Mesothelial cell of epicardium (in vitro differentiated cells): Measurements from ENCODE around the gene EIF2S2. TPM values are rescaled to one million over a fixed set of nuclear protein-coding genes. Genes with fewer than 3 reads are reported as not detected.

Source experiments
- DNase-seq, 2 experiments: peaks; one replicate each; pipeline ENCODE4 v3.0.0; 2021; ENCODE audit warnings: low spot score in 2 of 2; ENCODE audit not compliant: unreplicated experiment in 2 of 2
- H3K27ac Mint-ChIP-seq: 2 replicates; pipeline ENCODE4 v1.8.0; 2021; ENCODE audit warnings: mixed read lengths
- H3K27me3 Mint-ChIP-seq: 2 replicates; pipeline ENCODE4 v1.8.0; 2021; ENCODE audit warnings: low read depth, mixed read lengths
- H3K36me3 Mint-ChIP-seq: 2 replicates; pipeline ENCODE4 v1.8.0; 2021; ENCODE audit warnings: mixed read lengths
- H3K4me1 Mint-ChIP-seq: 2 replicates; pipeline ENCODE4 v1.8.0; 2021; ENCODE audit warnings: mixed read lengths
- H3K4me3 Mint-ChIP-seq: 2 replicates; pipeline ENCODE4 v1.8.0; 2021; ENCODE audit warnings: mild to moderate bottlenecking, moderate library complexity, mixed read lengths
- H3K9me3 Mint-ChIP-seq: 2 replicates; pipeline ENCODE4 v1.8.0; 2021; ENCODE audit warnings: mixed read lengths
- total RNA-seq: library from RNA; stranded (reverse); gene quantifications from 3 replicates; pipeline ENCODE4 v1.2.1, GENCODE V29; 2021
- TF ChIP-seq, protein P1 (sequence below): fragments of 200-600 bp; sonication (generic); IDR thresholded peaks from one replicate; pipeline ENCODE4 v1.5.0; 2021; ENCODE audit warnings: antibody characterized with exemption; ENCODE audit not compliant: unreplicated experiment

Gene EIF2S2
- total RNA-seq, 1 donor from 2014 or later, result 45.5 TPM

DNA sequence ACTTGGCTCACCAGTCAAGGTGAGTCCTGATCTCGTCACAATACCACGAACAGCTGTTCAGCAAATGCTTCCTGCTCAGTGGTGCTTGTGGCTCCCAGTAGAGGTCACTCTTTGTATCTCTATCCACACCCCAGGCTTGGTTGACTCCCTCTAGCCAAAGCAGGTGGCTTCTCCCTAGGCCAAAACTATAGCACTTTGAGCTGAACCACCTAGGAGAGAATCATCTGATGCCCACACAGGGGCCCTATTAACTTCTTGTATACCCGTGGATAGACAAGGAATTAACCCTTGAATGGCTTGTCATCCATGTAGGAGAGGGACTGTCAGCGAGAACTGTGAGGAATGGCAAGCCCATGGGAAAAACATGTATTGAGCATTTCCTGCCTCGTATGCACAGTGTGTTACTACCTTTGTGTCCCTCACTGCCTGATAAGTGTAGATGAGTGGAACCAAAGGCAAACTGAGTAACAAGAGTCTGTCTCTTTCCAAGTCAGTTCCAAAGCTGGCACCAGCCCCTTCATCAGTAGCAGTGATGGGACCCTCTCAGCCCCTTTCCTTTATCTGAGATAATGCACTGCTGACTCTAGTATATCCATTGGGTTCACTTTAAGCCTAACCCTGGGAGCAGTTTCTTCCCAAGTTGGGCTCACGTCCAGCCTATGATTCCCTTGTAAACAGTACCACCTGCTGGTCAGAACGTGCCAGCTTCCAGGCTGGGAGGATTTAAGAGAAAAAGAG is 42.5 kb downstream of the EIF2S2 start:
- Mint-ChIP-seq H3K4me1 (peaks cover 5% of the 10 kb centered on the region), H3K36me3 (peaks cover 3% of the 10 kb centered on the region), H3K27me3 (no peaks in the 10 kb centered on the region), H3K4me3 (no peak overlapping the region), H3K9me3 (no peaks in the 10 kb centered on the region), H3K27ac (no peak overlapping the region)
- TF ChIP-seq, protein P1, sequence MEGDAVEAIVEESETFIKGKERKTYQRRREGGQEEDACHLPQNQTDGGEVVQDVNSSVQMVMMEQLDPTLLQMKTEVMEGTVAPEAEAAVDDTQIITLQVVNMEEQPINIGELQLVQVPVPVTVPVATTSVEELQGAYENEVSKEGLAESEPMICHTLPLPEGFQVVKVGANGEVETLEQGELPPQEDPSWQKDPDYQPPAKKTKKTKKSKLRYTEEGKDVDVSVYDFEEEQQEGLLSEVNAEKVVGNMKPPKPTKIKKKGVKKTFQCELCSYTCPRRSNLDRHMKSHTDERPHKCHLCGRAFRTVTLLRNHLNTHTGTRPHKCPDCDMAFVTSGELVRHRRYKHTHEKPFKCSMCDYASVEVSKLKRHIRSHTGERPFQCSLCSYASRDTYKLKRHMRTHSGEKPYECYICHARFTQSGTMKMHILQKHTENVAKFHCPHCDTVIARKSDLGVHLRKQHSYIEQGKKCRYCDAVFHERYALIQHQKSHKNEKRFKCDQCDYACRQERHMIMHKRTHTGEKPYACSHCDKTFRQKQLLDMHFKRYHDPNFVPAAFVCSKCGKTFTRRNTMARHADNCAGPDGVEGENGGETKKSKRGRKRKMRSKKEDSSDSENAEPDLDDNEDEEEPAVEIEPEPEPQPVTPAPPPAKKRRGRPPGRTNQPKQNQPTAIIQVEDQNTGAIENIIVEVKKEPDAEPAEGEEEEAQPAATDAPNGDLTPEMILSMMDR, result peak; percentile 73
- peak; percentile 38 to 82 for DNase-seq

DNA sequence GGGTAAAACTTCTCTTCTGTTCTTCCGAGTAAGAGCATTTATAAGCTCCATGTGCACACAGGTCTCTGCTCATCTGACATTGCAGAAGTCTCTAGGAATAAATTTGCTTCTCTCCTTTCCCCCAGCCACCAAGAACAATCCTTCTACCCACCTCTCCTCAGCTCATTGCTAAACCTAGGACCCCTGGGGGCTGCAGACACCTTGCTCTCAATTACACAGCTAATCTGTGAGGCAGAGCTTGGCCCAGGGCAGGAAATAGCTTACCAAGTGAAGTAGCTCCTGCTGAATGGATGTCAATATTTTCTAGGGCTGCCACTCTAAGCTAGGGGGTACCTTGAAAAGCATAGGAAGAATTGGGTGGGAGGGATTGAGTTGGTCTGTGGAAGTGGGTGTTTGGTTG is 44.0 kb downstream of the EIF2S2 start:
- DNase-seq, result no peak
- TF ChIP-seq, protein P1, result no peak
- peaks cover 5% of the 10 kb centered on the region for H3K4me1 Mint-ChIP-seq
- no peak overlapping the region for H3K27ac Mint-ChIP-seq
- no peaks in the 10 kb centered on the region for H3K9me3 Mint-ChIP-seq
- H3K4me3 Mint-ChIP-seq, result no peak overlapping the region
- H3K27me3 Mint-ChIP-seq, result no peaks in the 10 kb centered on the region
- H3K36me3 Mint-ChIP-seq, result peaks cover 3% of the 10 kb centered on the region

DNA sequence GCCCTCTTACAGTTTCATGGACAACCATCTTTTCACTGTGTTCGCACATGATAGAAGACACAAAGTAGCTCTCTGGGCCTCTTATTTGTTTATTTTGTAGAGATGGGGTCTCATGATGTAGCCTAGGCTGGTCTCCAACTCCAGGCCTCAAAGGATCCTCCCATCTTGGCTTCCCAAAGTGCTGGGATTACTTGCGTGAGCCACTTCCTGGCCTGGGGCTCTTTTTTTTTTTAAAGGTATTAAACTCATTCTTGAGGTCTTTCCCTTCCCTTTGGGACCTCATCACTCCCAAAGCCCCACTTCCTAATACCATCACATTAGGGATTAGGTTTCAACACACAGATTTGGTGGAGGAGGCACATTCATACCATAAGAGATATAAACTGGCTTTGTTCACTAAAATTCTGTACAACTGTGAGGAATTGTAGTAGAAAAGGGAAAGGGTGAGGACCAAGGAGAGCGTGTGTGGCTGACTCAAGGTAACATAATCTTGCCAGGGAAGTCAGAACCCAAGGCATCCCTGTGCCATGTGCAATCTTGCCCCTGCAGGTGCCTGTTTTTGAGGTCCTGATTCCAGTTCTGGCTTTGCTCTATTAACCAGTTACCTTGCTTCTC is 45.5 kb downstream of the EIF2S2 start:
- Mint-ChIP-seq H3K9me3 (no peaks in the 10 kb centered on the region), H3K27ac (no peak overlapping the region), H3K4me3 (no peak overlapping the region), H3K27me3 (no peaks in the 10 kb centered on the region), H3K36me3 (peaks cover 3% of the 10 kb centered on the region), H3K4me1 (peaks cover 7% of the 10 kb centered on the region)
- no peak for DNase-seq
- TF ChIP-seq, protein P1, result no peak

DNA sequence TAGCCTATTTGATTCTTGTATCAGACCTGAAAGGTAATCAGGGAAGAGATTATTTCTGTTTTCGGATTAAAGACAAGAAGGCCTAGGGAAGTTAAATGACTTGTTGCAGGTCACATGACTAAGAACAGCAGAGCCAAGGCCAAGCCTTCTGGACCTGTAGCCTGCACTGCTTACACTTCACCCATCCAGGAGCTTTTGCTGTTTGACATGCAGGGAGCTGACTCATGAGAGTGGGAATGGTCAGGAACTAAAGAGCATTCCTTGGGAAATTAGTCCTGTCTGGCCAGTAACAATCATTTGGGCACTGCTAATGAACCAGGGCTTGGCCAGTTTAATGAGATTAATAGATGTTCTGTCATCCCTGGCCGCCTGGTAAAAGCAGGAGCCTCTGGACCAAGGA is 46.8 kb downstream of the EIF2S2 start:
- DNase-seq, result no peak
- no peak overlapping the region for H3K4me3 Mint-ChIP-seq
- H3K9me3 Mint-ChIP-seq, result no peaks in the 10 kb centered on the region
- H3K36me3 Mint-ChIP-seq, result peaks cover 3% of the 10 kb centered on the region
- no peak overlapping the region for H3K27ac Mint-ChIP-seq
- TF ChIP-seq, protein P1, result no peak
- peaks cover 17% of the 10 kb centered on the region for H3K4me1 Mint-ChIP-seq
- no peaks in the 10 kb centered on the region for H3K27me3 Mint-ChIP-seq

DNA sequence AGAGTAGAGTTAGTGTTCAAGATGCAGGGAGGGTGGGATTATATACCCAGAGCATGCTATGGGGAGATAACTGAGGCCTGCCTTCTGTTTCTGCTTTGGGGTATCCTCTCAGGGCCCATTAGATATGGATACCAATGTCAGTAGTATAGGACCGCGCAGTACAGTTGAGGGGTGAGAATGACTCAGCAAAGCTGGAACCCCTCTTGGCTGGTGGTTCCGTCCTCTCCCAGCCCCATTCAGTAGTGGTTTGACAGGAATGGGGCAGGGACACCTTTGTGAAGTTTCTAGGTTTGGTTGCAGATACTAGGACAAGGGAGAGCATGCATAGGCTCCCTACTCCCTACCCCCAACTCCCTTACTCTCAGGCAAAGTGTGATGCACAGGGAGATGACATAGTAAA is 47.8 kb downstream of the EIF2S2 start:
- Mint-ChIP-seq H3K27ac (no peak overlapping the region), H3K4me1 (peaks cover 18% of the 10 kb centered on the region), H3K27me3 (no peaks in the 10 kb centered on the region), H3K4me3 (no peak overlapping the region), H3K36me3 (peaks cover 3% of the 10 kb centered on the region), H3K9me3 (no peaks in the 10 kb centered on the region)
- DNase-seq, result no peak
- TF ChIP-seq, protein P1, result no peak
